HG03442 (cell line): Measurements from ENCODE around the gene PALLD.

Experiments used
- ATAC-seq: cut with Tn5 transposase; IDR thresholded peaks from one replicate; pipeline ENCODE4 v1.9.1; 2021; ENCODE audit warnings: mild to moderate bottlenecking, moderate library complexity; ENCODE audit not compliant: unreplicated experiment

Gene PALLD

GRCh38 chr4:168637872-168638756 lies 141.3 kb downstream of the PALLD start:
- no peak for ATAC-seq

- ATAC-seq, result no peak
Observed at GRCh38 chr4:168639914-168640313, 143.1 kb downstream of the PALLD start.

- ATAC-seq, result no peak
Observed at GRCh38 chr4:168641811-168642140, 144.9 kb downstream of the PALLD start.

GRCh38 chr4:168642591-168642990 lies 145.7 kb downstream of the PALLD start:
- no peak for ATAC-seq

- ATAC-seq, result no peak
Observed at GRCh38 chr4:168643111-168643795, 146.4 kb downstream of the PALLD start.

GRCh38 chr4:168643796-168644159 lies 146.9 kb downstream of the PALLD start:
- ATAC-seq, result no peak

GRCh38 chr4:168646001-168646768 lies 149.3 kb downstream of the PALLD start:
- ATAC-seq, result no peak

GRCh38 chr4:168647646-168648375 lies 151.0 kb downstream of the PALLD start:
- no peak for ATAC-seq

GRCh38 chr4:168648494-168648893 lies 151.6 kb downstream of the PALLD start:
- ATAC-seq, result no peak

- no peak for ATAC-seq
Observed at GRCh38 chr4:168648929-168649328, 152.1 kb downstream of the PALLD start.

GRCh38 chr4:168651374-168651773 lies 154.5 kb downstream of the PALLD start:
- no peak for ATAC-seq

GRCh38 chr4:168651864-168652263 lies 155.0 kb downstream of the PALLD start:
- ATAC-seq, result no peak

- no peak for ATAC-seq
Observed at GRCh38 chr4:168652755-168653154, 155.9 kb downstream of the PALLD start.

GRCh38 chr4:168654104-168654847 lies 157.4 kb downstream of the PALLD start:
- no peak for ATAC-seq

- no peak for ATAC-seq
Observed at GRCh38 chr4:168654848-168655174, 158.0 kb downstream of the PALLD start.

- ATAC-seq, result no peak
Observed at GRCh38 chr4:168655182-168655581, 158.3 kb downstream of the PALLD start.

- ATAC-seq, result no peak
Observed at GRCh38 chr4:168656055-168656660, 159.3 kb downstream of the PALLD start.

- no peak for ATAC-seq
Observed at GRCh38 chr4:168656946-168657473, 160.2 kb downstream of the PALLD start.

GRCh38 chr4:168658751-168659150 lies 161.9 kb downstream of the PALLD start:
- no peak for ATAC-seq
